ENCODE results near the gene MCF2L2.

- TF ChIP-seq POLR2A (IDR thresholded peaks at IDR 0.05) (no peak), CTCF (IDR thresholded peaks at IDR 0.05) (no peak)
These were observed 51.0 kb downstream of the MCF2L2 start for GRCh38 chr3:183377307-183377959.
